Measurements from ENCODE around the gene GRID2.

GRID2 gene

DNA sequence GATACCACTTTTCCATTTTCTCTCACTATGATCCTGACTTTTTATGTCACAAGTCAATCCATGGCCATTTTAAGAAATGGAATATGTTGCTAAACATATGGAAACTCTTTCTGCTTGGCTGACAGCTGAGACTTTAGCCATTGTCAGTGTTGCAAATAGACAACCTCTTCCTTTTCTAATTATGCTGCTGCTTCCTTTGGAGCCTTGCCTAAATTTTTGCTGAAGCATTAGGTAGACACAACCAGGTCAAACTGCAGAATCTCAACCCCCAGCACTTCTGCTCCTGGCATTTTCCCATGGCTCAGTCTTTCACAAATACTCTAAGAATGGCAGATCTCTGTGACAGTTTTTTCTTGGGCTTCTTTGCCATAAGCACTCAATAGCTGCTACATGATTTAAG, 543.3 kb downstream of the GRID2 start:
- no peaks in the 10 kb centered on the region for H3K36me3 ChIP-seq (ENCODE audit: control insufficient read depth, insufficient read depth, low read length)
- no peaks in the 10 kb centered on the region for H3K9me3 ChIP-seq (ENCODE audit: control insufficient read depth, insufficient read depth, low read length)
- H3K27ac ChIP-seq (ENCODE audit: low read length), result no peak overlapping the region
- no peaks in the 10 kb centered on the region for H3K27me3 ChIP-seq (ENCODE audit: control insufficient read depth, insufficient read depth, low read length)
- H3K4me3 ChIP-seq (ENCODE audit: low read length), result no peak overlapping the region
- DNase-seq (ENCODE audit: low read depth, low spot score), result no peak
- H3K4me1 ChIP-seq (ENCODE audit: control insufficient read depth, insufficient read depth, low read length), result no peaks in the 10 kb centered on the region

DNA sequence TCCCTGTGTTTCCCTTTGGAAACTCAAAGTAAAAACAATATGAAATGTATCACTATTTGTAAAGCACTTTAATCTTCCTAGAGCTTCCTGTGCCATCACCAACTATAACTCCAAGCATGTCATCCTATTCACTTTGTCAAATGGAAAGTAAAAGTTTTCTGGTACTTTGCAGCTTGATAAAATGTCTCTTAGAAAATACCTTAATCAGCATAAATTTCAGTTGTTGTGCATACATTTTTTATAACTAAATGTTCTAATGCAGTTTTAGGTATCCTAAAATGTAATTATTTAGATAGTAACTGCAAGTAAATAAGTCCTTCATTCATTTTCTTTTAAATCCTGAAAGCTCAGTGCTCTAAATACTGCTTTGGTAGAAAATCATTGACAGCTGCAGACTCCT, 558.7 kb downstream of the GRID2 start:
- H3K4me1 ChIP-seq (ENCODE audit: control insufficient read depth, insufficient read depth, low read length), result no peaks in the 10 kb centered on the region
- no peak for DNase-seq (ENCODE audit: low read depth, low spot score)
- H3K27me3 ChIP-seq (ENCODE audit: control insufficient read depth, insufficient read depth, low read length), result no peaks in the 10 kb centered on the region

DNA sequence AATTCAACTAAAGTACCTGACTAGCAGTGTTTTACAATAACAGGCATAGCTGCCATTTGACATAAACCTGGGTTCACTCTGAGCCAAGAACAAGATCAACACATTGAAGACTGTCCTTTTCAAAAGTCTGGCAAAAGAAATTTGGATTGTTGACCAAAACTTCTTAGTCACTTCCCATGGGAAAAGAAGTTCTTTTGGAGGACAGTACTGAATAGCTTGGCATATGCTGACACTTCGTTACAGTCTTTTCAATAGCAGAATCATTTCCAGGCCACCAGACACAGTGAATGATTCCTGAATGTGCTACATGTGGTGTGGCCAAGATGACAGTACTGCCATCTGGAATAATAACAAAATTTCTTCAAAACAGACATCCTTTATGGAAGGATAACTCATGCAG, 560.3 kb downstream of the GRID2 start:
- H3K4me1 ChIP-seq (ENCODE audit: control insufficient read depth, insufficient read depth, low read length), result no peaks in the 10 kb centered on the region
- H3K27me3 ChIP-seq (ENCODE audit: control insufficient read depth, insufficient read depth, low read length), result no peaks in the 10 kb centered on the region
- no peaks in the 10 kb centered on the region for H3K36me3 ChIP-seq (ENCODE audit: control insufficient read depth, insufficient read depth, low read length)
- no CpG with 5 or more reads among the region's 1 CpG for WGBS (ENCODE audit: insufficient coverage, insufficient read length)
- H3K9me3 ChIP-seq (ENCODE audit: control insufficient read depth, insufficient read depth, low read length), result no peaks in the 10 kb centered on the region
- H3K27ac ChIP-seq (ENCODE audit: low read length), result no peak overlapping the region
- no peak overlapping the region for H3K4me3 ChIP-seq (ENCODE audit: low read length)
- DNase-seq (ENCODE audit: low read depth, low spot score), result no peak

More for the DNA sequence above, 558.7 kb downstream of the GRID2 start:
- Histone ChIP-seq H3K9me3 (ENCODE audit: control insufficient read depth, insufficient read depth, low read length) (no peaks in the 10 kb centered on the region), H3K36me3 (ENCODE audit: control insufficient read depth, insufficient read depth, low read length) (no peaks in the 10 kb centered on the region), H3K4me3 (ENCODE audit: low read length) (no peak overlapping the region), H3K27ac (ENCODE audit: low read length) (no peak overlapping the region)

DNA sequence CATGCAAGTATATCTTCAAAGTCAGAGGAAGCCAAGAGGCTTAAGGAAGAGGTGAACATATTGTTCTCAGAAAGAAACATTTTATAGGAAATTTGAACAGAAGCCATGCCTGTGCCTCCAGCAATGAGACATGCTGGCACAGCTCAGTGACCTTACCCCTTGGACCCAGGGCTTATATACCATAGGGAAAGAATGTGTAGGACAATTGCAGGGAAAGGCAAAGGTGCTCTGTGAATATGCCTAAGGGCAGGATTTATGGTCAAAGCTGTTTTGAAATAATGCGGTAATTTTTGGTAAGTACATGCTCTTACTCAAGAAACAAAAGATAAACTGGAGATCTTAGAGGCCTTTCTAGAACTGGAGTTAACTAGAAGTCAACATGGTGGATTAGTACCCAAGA, 568.8 kb downstream of the GRID2 start:
- H3K36me3 ChIP-seq (ENCODE audit: control insufficient read depth, insufficient read depth, low read length), result no peaks in the 10 kb centered on the region
- no peak overlapping the region for H3K27ac ChIP-seq (ENCODE audit: low read length)
- no peak overlapping the region for H3K4me3 ChIP-seq (ENCODE audit: low read length)
- no CpG with 5 or more reads among the region's 1 CpG for WGBS (ENCODE audit: insufficient coverage, insufficient read length)
- no peaks in the 10 kb centered on the region for H3K9me3 ChIP-seq (ENCODE audit: control insufficient read depth, insufficient read depth, low read length)
- no peak for DNase-seq (ENCODE audit: low read depth, low spot score)
- H3K4me1 ChIP-seq (ENCODE audit: control insufficient read depth, insufficient read depth, low read length), result no peaks in the 10 kb centered on the region
- no peaks in the 10 kb centered on the region for H3K27me3 ChIP-seq (ENCODE audit: control insufficient read depth, insufficient read depth, low read length)

DNA sequence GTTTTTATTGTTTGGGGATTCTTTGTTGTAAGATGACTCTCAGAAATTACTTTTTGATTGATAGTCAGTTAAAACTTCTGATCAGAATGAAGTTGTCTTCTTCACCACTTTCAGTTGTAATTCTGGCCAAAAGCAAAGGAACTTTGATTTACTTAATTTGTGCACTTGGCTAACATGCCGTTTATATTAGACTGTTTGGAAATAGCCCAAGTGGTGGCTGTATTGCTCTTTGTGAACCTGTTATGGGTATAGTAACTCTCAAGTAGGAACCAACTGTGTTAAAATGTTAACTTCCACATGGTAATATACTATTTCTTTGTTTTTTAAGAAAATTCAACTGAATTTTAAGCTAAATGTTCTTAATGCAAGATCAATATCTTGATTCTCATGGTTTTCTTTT, 581.9 kb downstream of the GRID2 start:
- Histone ChIP-seq H3K9me3 (ENCODE audit: control insufficient read depth, insufficient read depth, low read length) (no peaks in the 10 kb centered on the region), H3K4me1 (ENCODE audit: control insufficient read depth, insufficient read depth, low read length) (no peaks in the 10 kb centered on the region), H3K27me3 (ENCODE audit: control insufficient read depth, insufficient read depth, low read length) (no peaks in the 10 kb centered on the region), H3K36me3 (ENCODE audit: control insufficient read depth, insufficient read depth, low read length) (no peaks in the 10 kb centered on the region), H3K27ac (ENCODE audit: low read length) (no peak overlapping the region), H3K4me3 (ENCODE audit: low read length) (no peak overlapping the region)
- DNase-seq (ENCODE audit: low read depth, low spot score), result no peak
- WGBS (ENCODE audit: insufficient coverage, insufficient read length), result no CpG with 5 or more reads among the region's 1 CpG

DNA sequence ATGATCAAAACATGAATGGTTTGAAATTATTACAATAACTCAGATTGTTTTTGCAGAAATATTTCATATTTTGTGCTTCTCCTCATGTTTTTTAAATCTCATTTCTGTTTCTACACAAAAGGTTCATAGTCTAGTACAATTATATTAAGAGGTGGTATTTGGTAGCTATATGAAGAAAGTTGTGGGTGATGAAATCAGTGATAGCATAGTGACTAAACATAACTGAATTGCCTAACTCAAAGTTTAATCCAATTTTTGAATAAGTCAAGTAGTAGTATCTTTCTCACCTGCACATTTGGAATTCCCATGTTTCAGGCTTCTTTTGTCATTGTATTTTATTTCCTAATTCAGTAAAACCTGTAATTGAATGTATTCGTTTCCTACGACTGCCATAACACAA, 648.7 kb downstream of the GRID2 start:
- Histone ChIP-seq H3K27me3 (ENCODE audit: control insufficient read depth, insufficient read depth, low read length) (no peaks in the 10 kb centered on the region), H3K9me3 (ENCODE audit: control insufficient read depth, insufficient read depth, low read length) (no peaks in the 10 kb centered on the region), H3K4me1 (ENCODE audit: control insufficient read depth, insufficient read depth, low read length) (no peaks in the 10 kb centered on the region), H3K4me3 (ENCODE audit: low read length) (no peak overlapping the region), H3K36me3 (ENCODE audit: control insufficient read depth, insufficient read depth, low read length) (peaks cover 2% of the 10 kb centered on the region; the same call in 1 of the 2 replicates), H3K27ac (ENCODE audit: low read length) (no peak overlapping the region)
- no peak for DNase-seq (ENCODE audit: low read depth, low spot score)
- WGBS (ENCODE audit: insufficient coverage, insufficient read length), result no CpG with 5 or more reads among the region's 2 CpGs

DNA sequence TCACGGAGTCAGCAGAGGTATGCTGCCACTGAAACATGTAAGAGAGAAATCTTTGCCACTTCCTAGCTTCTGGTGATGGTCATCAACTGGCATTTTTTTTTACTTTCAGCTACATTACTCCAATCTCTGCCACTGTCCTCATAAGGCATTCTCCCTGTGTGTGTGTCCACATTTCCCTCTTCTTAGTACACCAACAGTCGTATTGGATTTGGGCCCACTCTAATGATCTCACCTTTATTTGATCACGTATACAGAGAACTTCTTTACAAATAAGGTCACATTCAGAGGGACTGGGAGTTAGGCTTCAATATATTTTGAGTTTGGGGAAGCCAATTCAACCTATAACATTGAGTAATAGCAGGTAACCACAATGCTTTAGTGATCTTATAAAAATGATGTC, 649.1 kb downstream of the GRID2 start:
- peaks cover 2% of the 10 kb centered on the region; the same call in 1 of the 2 replicates for H3K36me3 ChIP-seq (ENCODE audit: control insufficient read depth, insufficient read depth, low read length)
- H3K4me1 ChIP-seq (ENCODE audit: control insufficient read depth, insufficient read depth, low read length), result no peaks in the 10 kb centered on the region
- no peak for DNase-seq (ENCODE audit: low read depth, low spot score)
- no peaks in the 10 kb centered on the region for H3K9me3 ChIP-seq (ENCODE audit: control insufficient read depth, insufficient read depth, low read length)
- no peaks in the 10 kb centered on the region for H3K27me3 ChIP-seq (ENCODE audit: control insufficient read depth, insufficient read depth, low read length)
- H3K4me3 ChIP-seq (ENCODE audit: low read length), result no peak overlapping the region
- no CpG with 5 or more reads among the region's 3 CpGs for WGBS (ENCODE audit: insufficient coverage, insufficient read length)
- H3K27ac ChIP-seq (ENCODE audit: low read length), result no peak overlapping the region

DNA sequence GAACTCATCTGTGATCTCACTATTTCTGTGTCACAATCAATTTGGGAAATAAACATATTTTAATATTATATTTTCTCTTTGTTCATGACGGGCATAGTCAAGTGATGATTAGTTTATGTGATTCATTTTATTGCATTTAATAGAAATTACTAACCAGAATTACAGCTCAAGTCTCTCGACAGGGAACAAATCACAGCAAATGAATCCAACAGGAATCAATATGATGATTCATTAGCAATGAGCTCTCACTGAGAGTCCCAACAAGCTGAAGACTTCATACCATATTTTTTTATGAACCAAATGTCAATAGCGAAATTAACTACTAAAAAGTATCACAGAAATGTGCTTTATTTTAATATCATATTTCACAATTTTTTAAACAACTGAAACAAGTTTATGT, 649.7 kb downstream of the GRID2 start:
- no peak for DNase-seq (ENCODE audit: low read depth, low spot score)
- Histone ChIP-seq H3K4me1 (ENCODE audit: control insufficient read depth, insufficient read depth, low read length) (no peaks in the 10 kb centered on the region), H3K27ac (ENCODE audit: low read length) (no peak overlapping the region), H3K9me3 (ENCODE audit: control insufficient read depth, insufficient read depth, low read length) (no peaks in the 10 kb centered on the region), H3K36me3 (ENCODE audit: control insufficient read depth, insufficient read depth, low read length) (peaks cover 2% of the 10 kb centered on the region; the same call in 1 of the 2 replicates), H3K4me3 (ENCODE audit: low read length) (no peak overlapping the region), H3K27me3 (ENCODE audit: control insufficient read depth, insufficient read depth, low read length) (no peaks in the 10 kb centered on the region)
- no CpG with 5 or more reads among the region's 3 CpGs for WGBS (ENCODE audit: insufficient coverage, insufficient read length)

DNA sequence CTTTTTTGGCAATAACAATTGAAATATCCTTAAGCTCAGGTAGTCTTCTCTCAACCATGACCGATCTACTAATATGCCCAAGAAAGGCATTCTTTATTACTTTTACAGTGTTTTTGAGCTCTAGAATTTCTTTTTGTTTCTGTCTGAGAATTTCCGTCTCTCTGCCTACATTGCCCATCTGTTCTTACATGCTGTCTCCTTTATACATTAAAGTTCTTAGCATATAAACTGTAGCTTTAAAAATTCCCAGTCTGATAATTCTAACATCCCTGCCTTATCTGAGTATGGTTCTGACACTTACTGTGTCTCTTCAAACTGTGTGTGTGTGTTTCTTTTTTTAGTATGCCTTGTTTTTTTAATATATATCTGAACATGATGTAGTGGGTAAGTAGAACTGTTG, 658.1 kb downstream of the GRID2 start:
- H3K27ac ChIP-seq (ENCODE audit: low read length), result no peak overlapping the region
- WGBS (ENCODE audit: insufficient coverage, insufficient read length), result no CpG with 5 or more reads among the region's 2 CpGs
- DNase-seq (ENCODE audit: low read depth, low spot score), result no peak
- H3K4me3 ChIP-seq (ENCODE audit: low read length), result no peak overlapping the region
- H3K36me3 ChIP-seq (ENCODE audit: control insufficient read depth, insufficient read depth, low read length), result no peaks in the 10 kb centered on the region
- H3K9me3 ChIP-seq (ENCODE audit: control insufficient read depth, insufficient read depth, low read length), result no peaks in the 10 kb centered on the region
- no peaks in the 10 kb centered on the region for H3K4me1 ChIP-seq (ENCODE audit: control insufficient read depth, insufficient read depth, low read length)
- H3K27me3 ChIP-seq (ENCODE audit: control insufficient read depth, insufficient read depth, low read length), result no peaks in the 10 kb centered on the region

DNA sequence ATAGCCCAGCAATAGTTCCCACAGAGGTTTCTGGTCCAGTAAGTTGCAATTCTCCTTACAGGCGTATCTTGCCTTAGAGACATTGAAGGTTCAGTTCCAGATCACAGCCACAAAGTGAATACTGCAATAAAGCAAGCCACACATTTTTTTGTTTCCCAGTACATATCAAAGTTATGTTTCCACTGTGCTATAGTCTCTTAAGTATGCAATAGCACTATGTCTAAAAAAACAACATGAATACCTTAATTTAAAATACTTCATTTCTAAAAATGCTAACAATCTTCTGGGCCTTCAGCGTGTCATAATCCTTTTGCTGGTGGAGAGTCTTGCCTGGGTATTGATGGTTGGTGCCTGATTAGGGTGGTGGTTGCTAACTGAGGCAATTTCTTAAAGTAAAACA, 659.1 kb downstream of the GRID2 start:
- no peak overlapping the region for H3K4me3 ChIP-seq (ENCODE audit: low read length)
- WGBS (ENCODE audit: insufficient coverage, insufficient read length), result no CpG with 5 or more reads among the region's 2 CpGs
- no peak overlapping the region for H3K27ac ChIP-seq (ENCODE audit: low read length)
- H3K27me3 ChIP-seq (ENCODE audit: control insufficient read depth, insufficient read depth, low read length), result no peaks in the 10 kb centered on the region
- DNase-seq (ENCODE audit: low read depth, low spot score), result no peak
- no peaks in the 10 kb centered on the region for H3K9me3 ChIP-seq (ENCODE audit: control insufficient read depth, insufficient read depth, low read length)
- no peaks in the 10 kb centered on the region for H3K4me1 ChIP-seq (ENCODE audit: control insufficient read depth, insufficient read depth, low read length)
- H3K36me3 ChIP-seq (ENCODE audit: control insufficient read depth, insufficient read depth, low read length), result no peaks in the 10 kb centered on the region

DNA sequence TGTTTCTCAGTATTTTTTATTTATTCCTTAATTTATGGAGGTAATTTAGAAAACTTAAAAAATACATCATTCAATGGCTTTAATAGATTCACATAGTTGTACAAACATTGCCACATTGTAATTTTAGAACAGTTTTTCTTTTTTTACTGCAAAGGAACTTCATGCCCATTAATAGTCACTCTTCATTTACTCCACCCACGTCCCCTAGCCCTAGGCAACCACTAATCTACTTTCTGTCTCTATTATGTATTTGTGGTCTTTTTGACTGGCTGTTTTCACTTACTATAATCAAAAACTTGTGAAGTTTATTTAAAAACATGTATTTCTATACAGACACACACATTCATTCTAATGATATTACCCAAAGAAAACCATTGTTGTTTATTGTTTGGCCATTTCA, 664.8 kb downstream of the GRID2 start:
- DNase-seq (ENCODE audit: low read depth, low spot score), result no peak
- no peak overlapping the region for H3K4me3 ChIP-seq (ENCODE audit: low read length)
- no peaks in the 10 kb centered on the region for H3K4me1 ChIP-seq (ENCODE audit: control insufficient read depth, insufficient read depth, low read length)
- WGBS (ENCODE audit: insufficient coverage, insufficient read length), result no CpG with 5 or more reads among the region's 1 CpG
- no peak overlapping the region for H3K27ac ChIP-seq (ENCODE audit: low read length)
- no peaks in the 10 kb centered on the region for H3K36me3 ChIP-seq (ENCODE audit: control insufficient read depth, insufficient read depth, low read length)
- H3K9me3 ChIP-seq (ENCODE audit: control insufficient read depth, insufficient read depth, low read length), result no peaks in the 10 kb centered on the region
- no peaks in the 10 kb centered on the region for H3K27me3 ChIP-seq (ENCODE audit: control insufficient read depth, insufficient read depth, low read length)
